ENCODE data around the gene ZBTB7C.
A peak's percentile ranks its signal among the peaks of the same experiment; 100 is the strongest.

ZBTB7C gene

DNA sequence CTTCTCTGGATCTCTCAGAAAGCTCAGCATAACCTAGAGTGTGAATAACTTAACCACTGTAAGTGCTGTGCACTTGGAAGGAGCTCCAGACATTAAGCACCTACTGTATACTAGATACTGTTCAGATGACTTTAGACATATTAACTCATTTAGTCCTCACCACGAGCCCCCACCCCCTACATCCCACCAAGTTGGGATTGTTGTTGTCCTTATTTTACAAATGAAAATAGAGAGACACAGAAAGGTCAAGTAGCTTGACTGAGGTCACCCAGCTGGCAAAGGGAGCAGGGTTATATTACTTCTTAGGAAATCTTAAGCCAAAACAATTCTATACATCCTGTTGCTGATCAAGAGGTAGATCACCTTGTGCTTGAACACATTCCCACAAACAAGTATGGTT, 244.5 kb downstream of the ZBTB7C start:
- no peak for DNase-seq (ENCODE audit: low spot score)

DNA sequence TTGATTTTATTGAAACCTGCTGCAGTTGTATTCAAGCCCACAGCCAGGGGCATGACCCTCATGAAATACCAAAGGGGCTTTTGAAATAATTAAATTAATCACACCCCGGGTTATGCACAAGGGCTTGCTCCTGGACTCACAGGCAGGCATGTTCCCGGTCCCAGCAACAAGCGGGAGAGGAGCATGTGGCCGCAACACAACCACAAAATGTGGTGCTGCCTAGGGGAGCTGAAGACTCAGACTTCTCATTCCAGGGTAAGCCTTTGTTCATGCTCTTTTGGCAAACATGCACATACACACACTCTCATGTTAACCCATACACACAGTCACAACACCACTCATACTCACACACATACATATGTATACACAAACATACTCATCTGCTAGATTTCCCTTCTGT, 245.1 kb downstream of the ZBTB7C start:
- no peak for DNase-seq (ENCODE audit: low spot score)

DNA sequence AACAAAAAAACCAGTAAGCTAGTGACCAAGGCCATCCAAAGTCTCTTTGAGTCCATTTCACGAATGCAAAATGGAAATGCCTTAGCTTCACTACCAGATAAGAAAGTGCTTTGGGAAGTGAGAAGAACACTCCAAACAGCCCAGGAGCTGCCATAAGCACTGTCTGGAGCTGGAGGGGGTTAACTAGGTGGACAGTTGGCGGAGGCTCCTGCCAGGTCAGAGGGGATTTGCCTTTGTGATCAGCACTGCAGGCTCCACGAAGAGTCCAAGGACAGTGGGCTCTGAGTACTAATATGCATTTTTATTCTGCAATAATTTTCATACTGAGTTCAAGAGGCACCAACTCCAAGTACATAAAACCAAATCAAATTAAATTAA, 245.5 kb downstream of the ZBTB7C start:
- DNase-seq (ENCODE audit: low spot score) = no peak

DNA sequence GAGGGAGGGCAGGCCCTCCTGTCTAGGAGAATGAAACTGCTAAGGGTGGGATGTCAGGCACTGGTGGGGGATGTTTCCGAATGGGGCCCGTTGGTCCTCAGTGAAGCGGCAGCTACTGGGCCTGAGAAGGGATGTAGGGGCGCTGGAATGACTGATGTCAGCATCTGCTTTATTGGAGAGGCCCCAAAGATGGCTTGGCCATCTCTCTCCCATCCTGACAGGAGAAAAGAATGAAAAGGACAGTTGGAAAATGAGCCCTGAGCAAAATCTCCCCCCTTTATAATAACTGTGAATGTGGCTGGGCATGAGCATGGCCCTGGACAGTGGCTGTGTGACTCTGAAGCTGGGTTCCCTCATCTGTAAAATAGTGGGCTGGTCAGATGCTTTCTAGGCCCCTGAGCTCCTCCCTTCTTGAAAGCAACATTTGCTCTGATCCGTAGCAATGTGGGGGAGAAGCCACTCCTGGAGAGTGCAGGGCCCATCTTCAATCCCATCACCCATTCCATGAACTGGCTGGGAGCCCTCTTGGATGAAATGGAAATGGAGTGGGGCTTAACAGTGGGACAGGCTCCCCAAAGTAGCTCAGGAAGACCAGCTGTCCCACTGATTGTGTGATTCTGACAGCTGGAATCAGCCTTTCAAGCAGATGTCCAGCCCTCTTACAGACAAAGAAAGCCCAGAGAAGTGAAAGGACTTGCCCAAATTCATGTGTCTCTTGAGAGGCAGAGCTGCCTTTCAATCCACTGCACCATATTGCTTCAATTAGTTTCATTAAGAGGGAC, 246.0 kb downstream of the ZBTB7C start:
- DNase-seq (ENCODE audit: low spot score) = no peak

DNA sequence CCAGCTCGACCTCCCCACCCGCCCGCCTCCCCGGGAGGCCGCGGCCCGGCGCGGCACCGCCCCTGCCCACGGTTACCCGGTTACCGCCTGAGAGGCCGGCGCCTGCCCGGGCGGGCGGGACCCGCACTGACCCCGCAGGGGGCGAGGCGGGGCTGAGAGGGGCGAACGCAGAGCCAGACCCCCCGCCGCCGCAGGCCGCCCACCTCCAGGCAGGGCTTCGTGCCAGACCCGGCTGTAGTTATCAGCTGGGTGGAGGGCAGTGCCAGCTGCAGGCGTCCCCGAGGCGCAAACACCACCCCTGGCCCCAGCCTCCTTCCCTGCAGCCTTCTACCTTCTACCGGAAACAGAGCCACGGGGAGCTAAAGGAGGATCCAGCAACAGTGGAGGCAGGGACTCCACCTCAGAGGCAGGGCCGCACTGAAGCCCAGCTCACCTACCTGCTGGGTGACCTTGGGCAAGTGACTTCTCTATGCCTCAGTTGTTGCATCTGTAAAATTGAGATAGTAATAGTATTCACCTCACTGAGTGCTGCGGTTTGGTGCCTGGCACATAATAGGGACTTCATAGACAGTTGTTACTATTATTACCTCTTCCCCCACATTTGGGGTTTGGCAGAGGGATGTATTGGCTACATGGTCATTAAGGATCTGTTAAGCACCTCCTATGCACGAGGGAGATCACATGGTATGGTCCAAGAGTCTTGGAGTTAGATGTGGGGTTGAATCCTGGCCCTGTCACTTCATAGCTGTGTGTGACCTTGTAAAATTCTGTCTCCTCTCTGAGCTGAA, 247.1 kb downstream of the ZBTB7C start:
- no peak for DNase-seq (ENCODE audit: low spot score)

DNA sequence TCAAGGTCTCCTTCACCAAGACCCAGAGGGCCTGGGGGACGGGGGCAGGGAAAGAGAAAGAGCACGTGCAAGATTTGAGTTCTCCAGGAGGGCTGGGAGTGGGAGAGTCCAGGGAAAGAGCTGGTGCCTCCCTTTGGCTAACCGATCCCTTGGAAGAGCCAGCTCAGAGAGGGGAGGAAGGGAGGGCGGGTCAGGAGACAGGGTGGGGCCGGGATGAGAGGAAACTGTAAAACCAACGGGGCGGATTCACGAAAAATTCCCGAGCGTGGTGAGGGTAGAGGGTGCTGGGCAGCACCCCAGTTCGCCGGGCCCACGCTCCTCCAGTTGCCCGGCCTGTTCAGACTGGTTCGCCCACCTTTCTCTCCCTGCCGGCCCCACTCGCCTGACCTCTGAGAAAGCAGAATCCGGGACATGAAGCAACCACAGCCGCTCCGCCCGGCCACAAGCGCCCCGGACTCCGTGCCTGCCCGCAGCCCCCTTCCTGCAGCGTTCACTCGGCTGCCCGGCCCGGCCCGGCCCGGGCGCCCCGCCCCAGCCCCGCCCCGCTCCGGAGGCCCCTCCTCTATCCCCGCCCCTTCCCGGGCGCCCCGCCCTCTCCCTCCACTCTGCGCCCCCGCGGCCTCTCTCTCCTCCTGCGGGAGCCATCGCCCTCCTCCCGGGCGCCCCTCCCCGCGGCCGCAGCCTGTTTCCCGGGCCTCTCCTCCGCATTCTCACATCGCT, 247.8 kb downstream of the ZBTB7C start:
- peak; percentile 65 for DNase-seq (ENCODE audit: low spot score)

DNA sequence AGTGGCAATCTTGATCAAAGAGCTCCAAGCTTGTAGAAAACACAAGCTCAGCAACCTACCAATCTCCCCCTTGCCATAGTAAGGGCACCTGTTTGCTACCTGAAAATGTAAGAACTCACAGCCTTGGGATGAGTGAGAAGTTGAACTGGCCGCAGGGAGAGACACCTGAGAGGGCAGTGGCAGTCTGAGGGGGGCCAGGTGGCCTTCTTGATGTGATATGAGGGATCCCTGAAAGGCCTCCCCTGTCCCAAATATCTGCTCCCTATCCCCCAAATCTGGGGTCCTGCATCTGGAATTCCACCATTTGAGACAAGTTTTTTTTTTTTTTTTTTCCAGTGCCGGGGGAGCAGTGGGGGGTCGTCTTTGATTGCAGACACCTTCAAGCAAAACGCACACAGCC, 248.6 kb downstream of the ZBTB7C start:
- no peak for DNase-seq (ENCODE audit: low spot score)

DNA sequence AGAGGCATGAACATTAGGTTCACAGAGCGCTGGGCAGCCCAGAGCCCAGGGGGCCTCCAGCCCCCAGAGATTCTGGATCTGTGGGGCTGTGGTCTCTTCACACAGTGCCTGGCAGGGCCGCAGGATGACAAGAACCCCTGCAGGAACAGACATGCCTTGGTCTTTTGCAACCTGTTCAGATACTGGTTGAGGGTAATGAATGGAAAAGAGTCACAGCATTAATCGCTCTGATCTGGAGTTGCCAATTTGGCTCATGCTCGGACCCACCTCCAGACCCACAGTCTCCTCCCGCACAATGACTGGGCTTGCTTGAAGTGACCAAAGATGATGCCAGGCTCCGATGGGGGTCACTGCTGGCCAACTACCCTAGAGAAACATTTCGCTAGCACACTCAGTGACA, 249.4 kb downstream of the ZBTB7C start:
- no peak for DNase-seq (ENCODE audit: low spot score)

DNA sequence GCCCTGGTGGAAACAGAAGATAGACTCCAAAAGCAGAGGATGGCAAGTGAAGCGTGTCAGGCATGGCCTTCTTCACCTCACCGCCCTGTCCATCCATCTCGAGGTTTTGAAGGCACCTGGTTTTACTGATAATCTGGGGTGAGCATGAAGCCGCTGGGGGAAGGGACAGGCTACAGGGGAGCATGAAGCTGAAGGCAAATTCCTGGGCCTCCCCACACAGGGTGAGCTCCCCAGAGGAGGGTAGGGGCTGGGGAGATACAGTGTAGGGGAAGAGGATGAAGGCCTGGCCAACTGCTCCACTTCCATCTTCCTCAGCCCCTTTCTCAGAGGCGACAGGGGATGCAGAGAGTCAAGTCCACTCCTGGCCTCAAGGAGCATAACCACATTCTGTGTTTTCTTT, 250.5 kb downstream of the ZBTB7C start:
- DNase-seq (ENCODE audit: low spot score) = no peak

DNA sequence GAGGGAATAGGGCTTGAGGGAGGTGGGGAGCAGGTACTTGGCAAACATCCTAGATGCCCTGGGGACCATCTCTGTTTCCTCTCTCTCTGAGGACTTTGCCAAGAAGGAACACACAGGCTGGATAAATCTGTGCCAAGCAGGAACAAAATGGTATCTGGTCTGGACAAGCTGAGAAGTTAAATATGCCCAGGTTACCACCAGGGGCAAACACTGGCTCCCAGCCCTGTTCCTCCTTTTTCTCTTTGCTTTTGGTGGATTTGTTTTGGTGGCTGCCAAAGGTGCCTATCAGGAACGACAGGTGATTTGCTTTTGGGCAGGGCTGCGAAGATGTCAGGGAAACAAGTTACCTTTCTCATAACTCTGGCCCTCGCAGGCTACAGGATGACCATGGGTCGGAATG, 251.2 kb downstream of the ZBTB7C start:
- DNase-seq (ENCODE audit: low spot score) = no peak

DNA sequence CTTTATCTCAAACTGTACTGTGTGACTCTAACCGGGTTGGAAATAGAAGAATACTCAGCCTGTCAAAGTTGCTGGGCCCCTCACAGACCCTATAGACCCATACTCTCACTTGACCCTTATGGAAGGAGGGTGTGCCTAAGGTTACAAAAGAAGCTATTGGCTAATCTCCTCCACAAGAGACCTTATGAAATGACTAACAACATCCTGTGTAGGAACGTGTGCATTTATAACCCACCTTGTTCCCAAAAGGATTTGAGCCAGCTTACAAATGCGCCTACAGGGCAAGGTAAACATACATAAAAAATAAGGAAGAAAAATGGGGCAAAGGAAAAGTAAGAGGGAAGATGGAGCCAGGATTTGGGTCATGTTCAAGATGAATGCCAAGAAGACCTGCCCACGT, 253.3 kb downstream of the ZBTB7C start:
- no peak for DNase-seq (ENCODE audit: low spot score)

DNA sequence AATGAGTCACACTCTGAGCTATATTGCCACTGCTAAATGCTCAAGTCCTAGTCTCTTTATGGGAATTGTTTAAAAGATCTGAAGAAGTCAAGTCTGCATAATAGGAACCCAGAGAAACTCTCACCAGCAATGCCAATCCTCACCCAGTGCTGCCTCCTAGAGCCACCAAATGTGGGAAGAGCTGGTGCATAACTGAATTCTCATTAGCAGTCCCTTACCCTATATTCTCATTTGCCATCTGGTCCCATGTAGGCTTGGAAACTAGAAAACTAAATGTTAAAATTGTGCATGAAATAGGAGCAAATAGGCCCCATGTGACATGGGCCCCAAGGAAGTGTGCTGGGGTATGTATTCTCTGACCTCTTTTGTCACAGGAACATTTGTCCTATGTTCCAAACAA, 254.4 kb downstream of the ZBTB7C start:
- no peak for DNase-seq (ENCODE audit: low spot score)

DNA sequence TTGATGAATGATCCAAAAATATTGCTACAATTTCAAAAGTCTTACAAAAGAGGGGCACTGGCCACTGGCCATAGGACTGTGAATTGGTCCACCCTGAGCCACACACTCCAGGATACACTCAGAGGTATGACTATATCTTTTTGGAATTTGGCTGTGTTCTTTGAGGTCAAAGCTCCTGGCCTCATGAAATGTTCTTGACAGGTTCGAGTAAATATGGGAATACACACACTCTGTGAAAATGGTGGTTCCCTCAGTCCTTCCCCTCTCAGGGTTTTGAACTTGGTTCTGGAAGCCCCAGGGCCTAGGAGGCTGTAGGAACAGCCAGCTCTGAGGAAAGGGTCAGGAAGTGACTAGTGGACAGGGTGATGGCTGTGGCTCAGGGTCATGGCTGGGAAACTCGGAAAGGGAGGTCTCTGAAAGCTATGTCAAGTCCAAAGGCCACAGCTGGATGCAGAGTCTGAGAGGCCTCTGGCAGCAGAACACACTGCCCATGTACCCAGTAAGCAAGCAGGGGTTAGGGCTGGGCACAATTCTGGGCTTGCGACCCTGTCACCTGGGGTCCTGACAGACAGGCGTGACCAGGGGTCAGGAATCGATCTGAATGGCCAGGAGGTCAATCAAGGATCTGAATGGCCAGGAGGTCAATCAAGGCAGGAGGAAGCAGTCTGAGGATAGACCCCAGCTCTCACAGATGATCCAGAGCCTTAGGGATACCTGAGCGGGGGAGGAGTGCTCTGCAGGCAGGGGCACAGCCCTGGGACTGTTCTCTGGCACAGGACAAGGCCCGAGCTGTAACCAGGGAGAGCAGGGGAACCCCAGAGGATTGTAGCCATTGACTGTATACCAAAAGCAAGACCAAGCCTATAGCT, 255.3 kb downstream of the ZBTB7C start:
- DNase-seq (ENCODE audit: low spot score) = peak; percentile 20

DNA sequence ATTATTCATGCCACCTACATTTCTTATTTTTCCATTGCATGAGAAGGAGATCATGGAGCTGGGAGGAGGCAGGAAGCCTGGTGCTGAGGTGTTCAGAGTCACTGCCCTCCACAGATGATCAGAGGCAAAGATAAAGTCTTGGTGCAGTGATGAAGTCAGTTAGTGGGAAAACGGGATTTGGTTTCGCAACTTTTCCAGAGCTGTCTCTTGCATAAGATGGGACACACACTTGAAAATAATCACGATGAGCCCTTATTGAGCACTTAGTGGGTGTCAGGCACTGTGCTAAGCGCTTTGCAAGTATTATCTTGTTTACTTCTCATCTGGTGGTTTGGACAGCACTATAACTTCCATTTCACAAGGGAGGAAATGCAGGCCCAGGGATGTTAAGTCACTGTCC, 256.6 kb downstream of the ZBTB7C start:
- no peak for DNase-seq (ENCODE audit: low spot score)

DNA sequence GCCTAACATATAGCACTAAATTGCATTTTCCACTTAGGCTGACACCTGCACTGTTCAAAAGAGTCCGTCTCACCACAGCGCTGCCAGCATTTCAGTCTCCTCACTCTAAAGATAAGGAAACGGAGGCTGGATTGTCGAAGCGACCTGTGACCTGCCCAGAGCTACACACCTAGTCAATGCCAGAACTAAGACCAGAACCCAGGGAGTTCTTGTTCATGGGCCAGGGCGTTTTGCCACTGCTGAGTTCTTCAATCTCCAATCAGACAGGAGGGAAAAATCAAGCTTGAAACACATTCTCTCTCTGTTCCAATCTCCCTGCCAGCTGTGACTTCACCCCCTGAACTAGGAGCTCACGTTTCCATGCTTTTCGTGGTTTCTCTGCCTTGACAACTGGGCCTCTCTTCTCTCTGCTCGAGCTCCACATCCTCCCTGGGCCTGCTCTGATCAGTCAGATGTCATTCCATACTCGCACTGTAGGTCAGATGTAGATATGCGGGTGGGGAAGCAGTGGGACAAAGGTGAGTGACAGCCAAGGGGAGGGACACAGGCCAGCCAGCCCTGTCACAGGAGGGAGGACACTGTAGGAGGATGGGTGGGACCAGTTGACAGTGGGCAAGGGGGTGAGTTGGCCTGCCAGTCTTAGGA, 257.6 kb downstream of the ZBTB7C start:
- no peak for DNase-seq (ENCODE audit: low spot score)

DNA sequence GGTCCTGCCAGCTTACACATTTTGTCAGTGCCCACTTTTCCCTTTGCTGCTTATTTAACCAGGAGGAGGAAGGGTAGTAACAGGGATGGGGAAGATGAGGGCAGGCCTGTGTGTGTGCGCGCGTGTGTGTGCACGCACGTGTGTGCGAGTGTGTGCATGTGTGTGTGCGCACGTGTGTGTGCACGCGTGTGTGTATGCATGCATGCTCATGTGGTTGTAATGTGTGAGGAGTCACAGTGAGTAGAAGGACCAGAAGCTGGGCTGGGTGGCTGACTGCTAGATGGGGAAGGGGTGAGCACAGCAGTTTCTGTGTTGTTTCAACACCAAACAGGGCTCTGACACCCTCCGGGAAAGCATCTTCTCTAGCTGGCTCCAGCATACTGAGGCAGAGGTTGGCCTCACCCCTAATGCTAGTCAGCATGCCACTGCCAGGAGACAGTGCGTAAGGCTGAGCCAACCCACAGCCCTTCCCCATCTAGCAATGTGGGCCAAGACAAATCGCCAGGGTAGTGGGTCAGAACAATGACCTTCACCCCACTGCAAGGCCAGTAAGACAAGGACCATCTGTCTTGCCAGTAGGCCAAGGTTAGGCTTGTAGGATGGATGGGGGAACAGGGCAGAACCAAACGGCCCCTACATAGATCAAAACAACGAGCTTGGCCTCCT, 260.0 kb downstream of the ZBTB7C start:
- no peak for DNase-seq (ENCODE audit: low spot score)

DNA sequence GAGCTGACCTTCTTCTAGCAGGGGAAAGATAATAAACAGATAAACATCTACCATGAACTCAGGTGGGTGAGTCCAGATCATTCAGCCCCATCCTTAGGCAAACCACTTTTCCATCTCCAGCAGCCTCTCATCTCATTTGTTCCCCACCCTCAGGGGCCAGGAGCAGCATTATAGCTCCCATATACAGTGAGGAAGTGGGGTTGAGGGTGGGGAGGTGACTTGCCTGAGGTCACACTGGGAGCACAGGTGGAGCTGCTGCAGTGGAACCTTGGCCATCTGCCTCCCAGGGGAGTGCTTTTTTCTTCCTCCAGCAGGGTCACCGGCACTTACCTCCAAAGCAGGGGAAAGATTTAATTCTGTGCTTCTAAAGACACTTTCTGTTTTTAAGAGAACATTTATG, 266.2 kb downstream of the ZBTB7C start:
- no peak for DNase-seq (ENCODE audit: low spot score)

DNA sequence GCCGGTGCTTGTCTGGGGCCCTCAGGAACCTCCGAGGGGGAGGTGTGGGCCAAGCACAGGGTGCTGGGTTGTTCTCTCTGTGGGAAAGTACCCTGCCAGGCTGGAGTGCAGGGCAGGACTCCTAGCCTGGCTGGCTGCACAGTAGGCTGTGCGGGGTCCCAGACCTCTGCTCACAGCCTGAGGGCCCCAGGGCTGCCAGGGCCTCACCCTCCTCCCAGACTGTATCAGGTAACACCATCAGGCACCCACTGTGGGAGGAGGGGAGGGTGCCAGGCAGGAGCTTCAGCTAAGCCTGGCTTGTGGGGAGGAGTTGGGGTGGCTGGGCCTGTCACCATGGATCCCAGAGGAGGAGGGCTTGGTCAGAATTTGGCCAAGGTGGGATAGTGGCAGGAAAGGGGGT, 266.8 kb downstream of the ZBTB7C start:
- DNase-seq (ENCODE audit: low spot score) = no peak

DNA sequence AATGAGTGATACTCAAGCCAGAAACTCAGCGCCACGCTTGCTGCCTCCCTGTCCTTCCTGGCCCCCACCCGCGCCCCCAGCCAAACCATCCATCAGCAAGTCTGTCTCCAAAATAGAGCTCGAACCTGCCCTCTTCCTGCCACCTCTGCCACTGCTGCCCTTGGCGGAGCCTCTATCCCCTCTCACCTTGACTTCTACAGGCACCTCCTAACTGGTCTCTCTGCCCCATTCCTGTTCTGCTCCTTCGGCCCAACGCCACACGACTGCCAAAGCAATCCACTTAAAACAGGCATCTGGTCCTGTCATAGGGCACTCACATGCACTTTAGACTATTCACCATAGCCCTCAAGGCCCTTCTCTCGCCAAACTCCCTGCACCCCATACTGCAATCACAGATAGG, 268.5 kb downstream of the ZBTB7C start:
- no peak for DNase-seq (ENCODE audit: low spot score)

DNA sequence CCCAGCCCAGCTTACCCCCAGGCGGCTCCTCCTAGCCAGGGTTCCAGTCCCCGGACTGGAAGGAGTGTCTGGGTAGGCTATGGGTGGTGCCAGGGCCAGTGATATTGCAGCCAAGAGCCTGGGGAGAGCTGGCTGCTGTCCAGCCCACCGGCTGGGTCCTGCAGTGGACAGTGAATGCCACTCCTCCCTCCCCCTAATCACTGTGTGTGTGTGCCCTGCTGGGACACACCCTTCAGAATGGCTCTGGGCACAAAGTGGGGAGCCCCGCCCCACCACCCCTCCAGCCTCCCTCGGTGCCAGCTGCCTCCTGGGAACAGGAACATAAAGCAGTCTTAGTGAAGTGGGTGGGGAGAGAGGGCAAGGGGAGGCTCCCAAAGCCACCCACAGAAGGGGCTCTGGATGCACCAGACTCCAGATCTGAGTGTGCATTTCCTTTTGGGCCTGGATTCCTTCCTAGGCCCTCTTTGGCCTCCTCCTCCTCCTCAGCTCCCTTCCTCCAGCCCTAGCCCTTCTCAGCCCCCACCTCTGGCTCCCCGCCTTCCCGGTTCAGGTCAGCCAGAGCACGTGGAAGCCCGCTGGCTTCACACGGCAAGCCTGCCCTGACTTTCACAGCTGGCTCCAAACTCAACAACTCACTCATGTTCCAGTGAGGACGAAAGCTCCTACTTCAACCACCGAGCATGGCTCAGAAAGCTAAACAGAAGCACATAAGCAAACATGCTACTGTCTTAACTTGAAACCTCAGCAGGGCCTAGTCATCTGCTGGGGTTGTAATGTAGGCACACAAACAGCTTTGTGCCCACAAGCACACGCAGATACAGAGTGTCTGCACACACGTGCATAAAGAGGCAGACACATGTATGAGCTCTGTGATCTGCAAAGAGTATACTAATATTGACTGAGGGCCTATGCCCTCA, 269.5 kb downstream of the ZBTB7C start:
- no peak for DNase-seq (ENCODE audit: low spot score)

Measured in RKO (cell line).